HG03460 (cell line): ENCODE measurements around the gene VPS33A.
"Not testable (repeated sequence)": the region's sequence is repeated elsewhere in the genome, so short reads cannot be mapped to it uniquely, and the experiment has no call there.

ENCODE experiments used
- ATAC-seq: cut with Tn5 transposase; IDR thresholded peaks from one replicate; pipeline ENCODE4 v1.9.1; 2021; ENCODE audit not compliant: unreplicated experiment

Gene VPS33A

DNA sequence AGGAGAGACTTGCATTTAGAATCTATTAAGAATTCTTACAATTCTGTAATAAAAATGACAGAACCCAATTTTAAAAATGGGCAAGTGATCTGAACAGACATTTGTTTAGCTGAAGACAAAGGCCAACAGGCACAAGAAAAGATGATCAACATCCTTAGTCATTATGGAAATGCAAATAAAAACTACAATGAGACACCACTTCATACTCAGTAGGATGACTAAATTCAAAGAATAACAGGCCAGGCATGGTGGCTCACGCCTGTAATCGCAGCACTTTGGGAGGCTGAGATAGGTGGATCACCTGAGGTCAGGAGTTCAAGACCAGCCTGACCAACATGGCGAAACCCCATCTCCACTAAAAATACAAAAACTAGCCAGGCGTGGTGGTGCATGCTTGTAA lies 7.8 kb downstream of the VPS33A start:
- ATAC-seq, result not testable (repeated sequence)

DNA sequence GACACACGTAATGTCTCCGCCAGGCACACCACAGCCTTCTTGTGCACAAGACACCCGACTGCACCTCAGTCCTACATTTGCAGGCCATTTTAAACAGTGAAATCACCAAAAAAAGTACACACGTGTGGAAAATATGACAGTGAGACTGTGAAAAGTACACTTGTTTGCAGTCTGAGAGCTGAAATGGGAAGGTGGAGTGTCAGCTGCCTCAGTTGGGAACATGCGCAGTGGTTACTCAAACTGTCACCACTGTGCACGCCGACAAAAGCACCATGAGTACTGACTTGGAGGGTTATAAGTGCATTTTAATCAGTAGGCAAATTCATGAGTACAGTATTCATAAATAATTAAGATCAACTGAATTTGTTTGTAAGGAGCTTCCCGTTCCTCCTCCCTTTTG lies 15.8 kb downstream of the VPS33A start:
- ATAC-seq, result no peak

DNA sequence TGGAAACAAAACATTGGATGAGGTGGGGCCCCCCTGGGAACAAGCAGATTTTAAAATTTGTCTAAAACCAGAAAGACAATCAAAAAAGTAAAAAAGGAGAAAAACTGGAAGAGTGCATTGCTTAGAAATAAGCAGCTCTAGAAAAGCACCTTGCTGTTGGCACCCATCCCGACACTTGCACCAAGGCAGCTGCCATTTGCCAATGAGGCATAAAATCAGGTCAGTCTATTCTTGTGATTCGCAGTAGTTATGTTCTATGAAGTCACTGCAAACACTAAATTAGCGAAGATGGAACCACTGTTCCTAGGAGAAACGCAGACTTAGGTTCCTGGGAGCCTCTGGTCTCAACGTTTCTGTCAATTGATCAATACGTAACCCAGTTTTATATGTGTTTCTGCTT lies 16.2 kb downstream of the VPS33A start:
- ATAC-seq, result no peak

DNA sequence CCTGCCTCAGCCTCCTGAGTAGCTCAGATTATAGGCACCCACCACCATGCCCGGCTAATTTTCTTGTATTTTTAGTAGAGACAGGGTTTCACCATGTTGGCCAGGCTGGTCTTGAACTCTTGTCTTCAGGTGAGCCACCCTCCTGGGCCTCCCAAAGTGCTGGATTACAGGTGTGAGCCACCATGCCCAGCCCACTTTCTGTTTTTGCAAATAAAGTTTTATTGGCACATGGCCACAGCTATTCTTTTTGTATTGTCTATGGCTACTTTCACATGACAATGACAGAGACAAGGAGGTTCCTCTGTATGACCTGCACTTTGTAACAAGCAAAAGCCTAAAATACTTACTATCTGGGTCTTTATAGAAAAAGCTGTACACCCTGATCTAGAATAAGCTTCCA lies 20.7 kb downstream of the VPS33A start:
- no peak for ATAC-seq

DNA sequence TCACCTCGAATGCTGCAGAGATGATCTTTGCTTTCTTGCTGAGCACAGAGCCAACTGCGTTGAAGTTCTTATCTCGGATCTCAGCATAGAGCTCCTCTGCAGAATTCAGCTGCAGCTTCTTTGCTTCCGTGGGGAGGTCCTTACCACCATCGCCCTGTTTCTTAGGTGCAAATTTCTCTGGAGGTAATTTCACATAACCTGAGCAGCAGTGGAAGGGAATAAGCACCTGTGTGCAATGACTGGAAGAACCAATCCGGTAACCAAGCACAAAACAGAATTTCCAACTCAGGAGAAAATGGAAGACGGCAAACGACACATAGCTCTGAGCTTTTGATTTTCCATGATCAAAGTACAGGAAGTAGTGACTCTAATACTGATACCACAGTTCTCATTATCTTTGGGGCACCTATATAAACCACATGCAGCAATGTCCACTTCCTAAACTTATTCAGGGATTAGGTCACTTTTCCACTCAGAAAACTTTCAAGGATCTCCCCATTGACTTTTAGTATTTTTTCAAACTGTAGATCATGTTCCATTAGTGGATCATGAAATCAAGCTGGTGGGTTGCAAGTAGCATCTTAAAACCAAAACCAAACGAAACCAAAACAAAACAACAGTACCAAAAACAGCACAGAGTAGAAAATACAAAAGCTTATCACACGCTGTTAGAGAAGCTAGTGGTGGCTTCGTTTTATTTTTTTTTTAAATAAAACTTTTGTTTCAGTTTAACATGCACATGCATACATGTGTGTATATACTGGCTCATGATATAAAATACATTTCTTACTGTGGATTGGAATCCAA lies 21.5 kb downstream of the VPS33A start:
- no peak for ATAC-seq

DNA sequence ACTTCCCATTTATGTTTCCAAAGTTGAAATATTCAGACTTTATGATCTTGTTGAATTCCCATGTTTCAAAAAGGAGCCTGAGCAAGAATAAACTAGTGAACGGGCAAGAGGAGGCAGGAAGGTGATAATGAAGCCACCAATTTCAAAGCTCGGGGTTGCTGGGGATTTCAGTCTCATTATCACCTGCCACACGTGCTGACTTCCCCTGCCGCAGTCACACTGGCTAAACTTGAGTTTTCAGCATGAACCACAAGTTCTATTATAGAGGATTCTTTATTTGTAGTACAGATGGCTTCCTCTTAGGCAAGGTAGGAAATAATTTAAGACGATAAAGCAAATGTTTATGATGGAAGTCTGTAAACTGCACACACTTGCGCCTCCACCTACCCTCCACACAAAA lies 22.3 kb downstream of the VPS33A start:
- no peak for ATAC-seq

DNA sequence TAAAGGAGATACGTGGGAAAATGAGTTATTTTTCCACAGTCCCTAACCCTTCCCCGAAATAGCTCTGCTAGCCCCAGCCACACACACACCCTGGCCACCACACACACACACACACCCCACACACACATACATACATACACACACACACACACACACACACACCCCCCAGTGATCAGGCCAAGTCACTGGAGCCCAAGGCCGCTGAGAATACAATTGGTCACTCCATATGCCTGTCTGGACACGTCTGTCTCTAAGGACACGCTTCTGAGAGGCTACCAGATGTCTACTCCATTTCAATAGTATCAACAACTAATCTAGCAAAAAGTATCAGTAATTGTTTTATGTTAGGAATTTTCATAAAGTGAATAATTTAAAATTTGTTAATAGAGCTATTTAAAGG lies 27.4 kb downstream of the VPS33A start:
- ATAC-seq, result no peak

DNA sequence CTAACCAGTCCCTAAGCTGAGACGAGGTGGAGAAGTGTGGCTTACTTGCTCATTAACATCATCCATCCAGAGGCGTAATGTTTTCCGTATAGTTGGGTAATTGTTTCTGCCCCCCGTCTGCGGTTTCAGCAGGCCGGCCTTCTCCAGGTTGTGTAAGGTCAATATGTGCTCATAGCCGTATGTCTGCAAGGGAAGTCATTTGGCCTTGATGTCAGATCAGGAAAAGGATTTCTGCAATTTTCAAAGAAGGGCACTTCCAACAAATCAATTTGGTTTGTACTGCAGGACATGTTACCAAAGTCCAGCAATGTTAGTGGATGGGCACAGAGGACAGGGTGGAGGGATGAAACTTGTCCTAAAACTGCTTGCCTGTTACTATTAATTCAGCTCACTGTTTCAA lies 30.6 kb downstream of the VPS33A start:
- ATAC-seq, result no peak

DNA sequence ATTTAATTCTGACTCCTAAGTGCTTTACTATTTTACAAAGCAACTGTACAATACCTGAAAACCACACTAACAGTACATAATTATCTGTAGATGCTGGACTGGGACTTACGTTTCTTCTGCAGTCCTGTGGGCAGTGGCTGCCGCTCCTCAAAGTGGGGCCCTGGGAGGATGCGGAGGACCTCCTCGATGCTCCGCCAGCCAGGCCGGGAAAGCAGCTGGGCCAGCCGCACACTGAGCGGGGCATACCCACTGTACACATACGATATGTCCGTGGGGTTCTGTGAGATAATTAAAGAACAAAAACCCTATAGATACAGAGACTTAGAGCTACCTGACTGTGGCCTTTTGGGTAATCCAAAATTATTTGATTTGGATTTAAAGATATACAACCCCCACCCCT lies 33.6 kb downstream of the VPS33A start:
- ATAC-seq, result no peak

DNA sequence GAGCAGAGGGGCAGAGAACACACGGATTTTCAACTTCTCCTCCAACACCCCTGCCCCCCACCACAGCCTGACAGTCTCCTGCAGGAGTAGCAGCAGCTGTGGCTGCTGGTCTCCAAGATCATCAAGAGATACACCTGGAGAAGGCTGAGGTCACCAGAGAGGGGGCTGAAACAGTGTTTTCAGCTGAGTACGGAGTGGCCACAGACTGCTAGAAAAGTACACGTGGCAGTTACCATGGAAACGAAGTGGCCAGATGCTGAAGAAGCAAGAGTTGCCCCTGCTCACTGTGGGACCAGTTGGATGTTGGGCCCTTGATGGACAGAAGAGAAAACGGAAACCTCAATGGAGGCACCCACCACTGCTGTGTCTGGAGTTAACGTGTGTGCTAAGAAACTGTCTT lies 35.5 kb downstream of the VPS33A start:
- ATAC-seq, result no peak

DNA sequence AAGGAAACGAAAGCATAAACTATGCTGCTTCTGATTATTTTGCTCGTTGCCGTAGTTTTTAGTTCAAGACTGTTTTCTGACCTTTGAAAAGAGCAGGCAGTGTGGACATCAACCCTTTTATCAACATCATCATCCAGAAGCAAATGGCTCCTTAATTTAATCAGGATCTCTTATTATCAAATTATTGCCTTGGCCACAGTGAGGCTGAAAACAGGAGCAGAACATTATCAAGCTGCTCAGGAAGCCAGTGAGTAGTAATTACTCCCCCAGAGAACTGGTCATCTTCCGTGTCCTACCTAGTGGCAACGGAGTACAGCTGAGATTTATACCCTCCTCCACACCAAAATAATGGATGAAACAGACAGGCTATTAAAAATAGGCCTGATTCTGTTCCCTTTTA lies 38.2 kb downstream of the VPS33A start:
- ATAC-seq, result no peak

DNA sequence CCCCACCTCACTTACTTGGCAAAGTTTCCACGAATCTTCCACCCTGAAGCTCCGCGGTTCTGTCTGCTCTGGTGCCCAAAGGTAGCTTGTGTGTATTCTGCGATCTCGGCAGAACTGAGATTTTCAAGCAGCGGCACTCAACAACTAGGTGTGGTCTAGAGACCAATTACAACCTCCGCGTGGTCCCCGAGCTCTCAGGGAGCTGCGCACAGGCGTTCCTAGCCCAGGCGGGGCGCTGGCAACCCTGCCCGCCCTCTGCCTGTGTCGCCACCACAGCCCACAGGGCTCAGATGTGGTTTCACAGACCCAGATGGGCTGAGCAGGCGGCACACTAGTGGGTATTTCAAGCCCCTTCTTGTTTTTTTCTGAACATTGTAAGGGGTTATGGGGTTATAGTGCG lies 39.0 kb downstream of the VPS33A start:
- ATAC-seq, result no peak

DNA sequence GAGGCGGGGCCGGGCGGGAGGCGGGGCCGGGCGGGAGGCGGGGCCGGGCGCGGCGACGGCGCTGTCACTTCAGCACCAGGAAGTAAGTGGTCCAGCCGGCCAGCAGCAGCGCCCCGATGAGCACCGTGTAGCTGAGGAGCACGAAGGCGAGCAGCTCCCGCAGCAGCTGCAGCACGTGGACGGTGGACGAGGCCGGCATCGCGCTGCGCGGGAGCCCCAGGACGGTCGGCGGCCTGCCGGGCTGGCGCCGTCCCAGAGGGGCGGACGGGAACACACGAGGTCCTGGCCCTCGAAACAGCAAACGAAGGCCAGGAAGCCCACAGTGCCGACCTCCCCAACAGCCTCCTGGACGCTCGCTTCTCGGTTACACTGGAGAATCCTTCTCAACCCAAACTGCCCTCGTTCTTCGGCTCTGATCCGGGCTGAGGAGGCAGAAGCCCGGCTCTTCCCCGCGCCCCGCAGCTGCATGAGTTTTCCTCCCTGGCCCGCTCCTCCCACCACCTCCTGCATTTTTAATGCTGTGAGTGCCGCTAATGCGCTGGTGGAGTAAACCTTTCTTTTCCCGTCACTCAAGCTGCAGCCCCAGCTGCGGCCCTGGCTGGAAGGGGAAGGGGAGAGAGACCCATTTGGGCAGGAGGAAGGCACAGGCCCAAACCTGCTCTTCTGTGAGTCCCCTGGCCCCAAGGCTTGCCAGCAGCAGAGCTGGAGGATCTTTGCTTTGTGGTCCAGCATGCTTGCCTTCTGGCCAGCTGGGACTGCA lies 39.7 kb downstream of the VPS33A start:
- ATAC-seq, result no peak

DNA sequence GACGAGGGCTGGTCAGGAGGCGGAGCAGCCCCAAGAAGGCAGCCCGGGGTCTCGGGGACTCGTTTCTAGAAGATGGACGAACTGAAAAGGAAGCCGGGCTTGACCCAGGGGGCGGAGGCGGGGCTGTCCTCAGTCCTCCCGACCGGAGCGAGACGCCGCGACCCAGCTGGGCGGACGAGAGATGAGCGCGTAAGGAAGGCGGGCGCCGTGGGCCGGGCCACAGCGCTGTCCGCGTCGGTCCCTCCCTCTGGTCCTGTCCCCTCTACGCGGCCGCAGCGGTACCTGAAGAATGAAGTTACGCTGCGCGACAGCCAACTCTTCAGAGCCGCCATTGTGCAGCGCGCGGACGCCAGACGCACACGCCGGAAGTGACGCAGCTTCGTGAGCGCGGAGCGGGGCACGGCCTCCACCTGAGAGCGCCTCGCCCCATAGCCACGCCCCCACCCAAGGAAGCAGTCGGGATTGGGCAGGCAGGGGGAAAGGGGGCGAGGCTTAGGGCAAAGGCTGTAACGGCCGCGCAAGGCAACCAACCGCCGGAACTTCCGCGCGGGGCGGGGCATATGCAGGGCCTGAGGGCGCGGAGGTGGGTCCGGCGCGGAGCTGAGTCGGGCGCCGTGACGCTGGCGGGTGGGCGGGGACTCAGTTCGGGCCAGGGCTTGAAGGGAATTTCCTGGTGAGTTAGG lies 40.5 kb downstream of the VPS33A start, which contains the start of gene DIABLO:
Gene DIABLO (minus strand): TSS at position 370 of the 683 bp plus-strand sequence. CDS start 38 bp downstream, at position 332.
- ATAC-seq, result peak; percentile 94

DNA sequence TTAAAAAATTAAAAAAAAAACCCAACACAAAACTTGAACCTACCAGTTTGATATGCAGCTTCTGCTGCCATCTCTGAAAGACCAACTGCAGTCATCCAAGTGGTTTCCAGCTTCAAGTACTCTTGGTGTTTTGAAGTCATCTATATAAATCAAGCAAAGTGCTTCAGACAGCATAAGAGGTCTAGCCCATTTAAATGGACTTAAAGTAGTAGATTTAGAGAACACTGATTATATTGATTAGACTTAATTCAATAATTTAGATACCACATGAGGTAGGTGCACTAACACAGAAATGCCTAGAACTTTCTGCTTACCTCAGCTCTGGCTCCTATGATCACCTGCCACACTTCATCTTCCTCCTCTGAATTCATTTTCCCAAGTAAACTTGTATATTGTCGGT lies 49.8 kb downstream of the VPS33A start:
- ATAC-seq, result no peak

DNA sequence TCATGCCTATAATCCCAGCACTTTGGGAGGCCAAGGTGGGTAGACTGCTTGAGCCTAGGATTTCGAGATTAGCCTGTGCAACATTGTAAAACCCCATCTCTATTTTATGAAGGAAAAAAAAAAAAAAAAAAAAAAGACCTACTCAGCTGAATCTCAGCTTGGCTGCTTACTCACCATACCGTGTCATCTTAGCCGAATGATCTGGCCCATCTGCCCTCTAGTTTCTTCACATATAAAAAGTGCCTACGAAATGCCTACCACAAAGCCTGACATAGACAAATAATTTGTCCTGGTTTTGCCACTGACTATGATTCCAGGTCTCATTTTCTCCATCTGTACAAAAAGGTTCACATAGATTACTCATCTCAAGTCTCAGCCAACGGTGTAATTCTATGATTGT lies 50.5 kb downstream of the VPS33A start:
- ATAC-seq, result no peak

DNA sequence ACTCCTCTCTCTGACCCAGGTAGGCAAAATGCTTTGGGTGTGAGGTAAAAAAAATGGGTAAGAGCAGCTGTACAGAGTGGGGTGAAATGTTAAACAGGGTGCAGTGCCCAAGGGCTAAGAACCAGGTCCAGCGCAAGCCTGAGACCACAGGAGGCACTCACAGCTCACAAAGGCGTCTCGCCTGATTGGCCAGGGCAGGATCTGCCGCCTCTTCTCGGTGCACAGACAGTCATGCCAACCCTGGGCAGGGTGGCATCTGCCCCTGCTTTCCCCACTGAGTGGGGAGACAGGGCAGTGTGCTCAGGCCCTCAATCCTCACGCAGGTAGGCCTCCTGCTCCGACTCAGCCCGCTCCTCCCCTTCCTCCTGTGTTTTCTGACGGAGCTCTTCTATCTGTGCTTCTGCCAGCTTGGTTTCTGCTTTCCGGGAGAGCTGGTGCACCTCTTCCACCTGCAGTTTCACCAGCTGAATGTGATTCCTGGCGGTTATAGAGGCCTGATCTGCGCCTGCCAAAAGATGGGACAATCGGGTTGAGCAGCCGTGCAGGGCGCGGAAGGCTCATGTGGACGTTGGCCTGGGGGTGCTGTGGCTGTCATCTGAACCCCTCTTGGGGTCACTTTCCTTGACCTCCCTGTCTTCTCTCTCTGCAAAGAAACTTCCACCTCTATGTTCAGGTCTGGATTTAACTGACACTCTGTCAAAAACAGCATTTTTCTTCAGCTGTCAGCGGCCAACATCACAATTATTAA lies 58.0 kb downstream of the VPS33A start:
- ATAC-seq, result no peak

DNA sequence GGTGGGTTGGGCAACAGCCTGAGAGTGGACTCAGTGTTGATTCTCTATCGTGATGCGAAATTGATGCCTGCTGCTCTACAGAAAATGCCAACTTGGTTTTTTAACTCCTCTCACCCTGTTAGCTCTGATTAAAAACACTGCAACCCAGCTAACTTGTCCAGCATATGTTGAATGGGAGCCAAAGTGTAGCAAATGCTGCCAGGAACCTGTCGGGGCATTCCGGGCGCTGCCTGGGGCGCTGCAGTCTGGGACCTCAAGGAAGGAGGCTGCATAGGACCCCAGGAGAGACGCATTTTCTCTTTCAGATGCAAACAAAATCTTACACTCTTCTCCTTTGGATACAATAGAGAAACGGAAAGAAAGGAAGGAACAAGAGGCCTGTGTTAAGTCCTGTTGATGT lies 58.9 kb downstream of the VPS33A start:
- ATAC-seq, result no peak

DNA sequence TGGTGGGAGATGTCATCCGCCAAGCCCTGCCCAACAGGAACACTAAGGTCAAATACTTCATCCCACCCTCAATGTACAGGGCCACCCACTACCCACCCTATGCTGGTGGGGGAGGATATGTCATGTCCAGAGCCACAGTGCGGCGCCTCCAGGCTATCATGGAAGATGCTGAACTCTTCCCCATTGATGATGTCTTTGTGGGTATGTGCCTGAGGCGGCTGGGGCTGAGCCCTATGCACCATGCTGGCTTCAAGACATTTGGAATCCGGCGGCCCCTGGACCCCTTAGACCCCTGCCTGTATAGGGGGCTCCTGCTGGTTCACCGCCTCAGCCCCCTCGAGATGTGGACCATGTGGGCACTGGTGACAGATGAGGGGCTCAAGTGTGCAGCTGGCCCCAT lies 59.3 kb downstream of the VPS33A start:
- ATAC-seq, result no peak

DNA sequence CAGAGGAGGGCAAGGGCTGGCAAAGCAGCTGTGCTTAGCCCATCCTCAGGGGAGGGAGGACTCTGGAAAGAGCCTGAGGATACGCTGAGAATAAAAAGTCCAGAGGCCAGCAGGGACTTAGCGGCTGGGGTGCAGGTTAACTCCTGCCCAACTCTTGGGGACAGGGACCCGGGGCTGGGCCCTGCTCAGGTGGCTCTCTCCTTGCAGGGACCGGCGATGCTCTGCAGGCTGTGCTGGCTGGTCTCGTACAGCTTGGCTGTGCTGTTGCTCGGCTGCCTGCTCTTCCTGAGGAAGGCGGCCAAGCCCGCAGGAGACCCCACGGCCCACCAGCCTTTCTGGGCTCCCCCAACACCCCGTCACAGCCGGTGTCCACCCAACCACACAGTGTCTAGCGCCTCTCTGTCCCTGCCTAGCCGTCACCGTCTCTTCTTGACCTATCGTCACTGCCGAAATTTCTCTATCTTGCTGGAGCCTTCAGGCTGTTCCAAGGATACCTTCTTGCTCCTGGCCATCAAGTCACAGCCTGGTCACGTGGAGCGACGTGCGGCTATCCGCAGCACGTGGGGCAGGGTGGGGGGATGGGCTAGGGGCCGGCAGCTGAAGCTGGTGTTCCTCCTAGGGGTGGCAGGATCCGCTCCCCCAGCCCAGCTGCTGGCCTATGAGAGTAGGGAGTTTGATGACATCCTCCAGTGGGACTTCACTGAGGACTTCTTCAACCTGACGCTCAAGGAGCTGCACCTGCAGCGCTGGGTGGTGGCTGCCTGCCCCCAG lies 60.0 kb downstream of the VPS33A start:
- ATAC-seq, result no peak
